ENCODE data around the gene CARD10. TPM values are rescaled to one million over a fixed set of nuclear protein-coding genes. Genes with fewer than 3 reads are reported as not detected.
"Not testable (repeated sequence)": the region's sequence is repeated elsewhere in the genome, so short reads cannot be mapped to it uniquely, and the experiment has no call there.

CARD10 gene
- total RNA-seq, 5 donors from 2014 or later (not counting 1 experiment from before 2014, with no cell fraction given) = 0.44 to 0.79 (median 0.52) TPM; not detected in 1

- WGBS (ENCODE audit: insufficient coverage) = no CpG with 5 or more reads among the region's 2 CpGs
- Mint-ChIP-seq H3K36me3 (no peaks in the 10 kb centered on the region), H3K4me3 (no peak overlapping the region), H3K9me3 (no peaks in the 10 kb centered on the region), H3K4me1 (peaks cover 8 to 19% (median 19%) of the 10 kb centered on the region in 3 donors), H3K27ac (no peak overlapping the region), H3K27me3 (peaks cover 4 to 20% of the 10 kb centered on the region in 2 donors)
- Histone ChIP-seq H3K4me3 (ENCODE audit: control insufficient read depth in 1 of 2, extremely low read depth in 1 of 2, low read length in 1 of 2) (no peak overlapping the region), H3K36me3 (ENCODE audit: control insufficient read depth in 2 of 2, extremely low read depth in 1 of 2, insufficient read depth in 1 of 2, low read length in 1 of 2) (no peaks in the 10 kb centered on the region), H3K27ac (ENCODE audit: low read length) (no peak overlapping the region), H3K9me3 (no peaks in the 10 kb centered on the region), H3K27me3 (replicated peaks in 1 of 2; ENCODE audit: control insufficient read depth in 2 of 2, extremely low read depth in 1 of 2, insufficient read depth in 2 of 2, low read length in 1 of 2) (peaks cover 0 to 31% of the 10 kb centered on the region in 2 experiments), H3K4me1 (ENCODE audit: control insufficient read depth in 1 of 2, extremely low read depth in 1 of 2, insufficient read depth in 2 of 2, low read length in 2 of 2) (peaks cover 0 to 6% of the 10 kb centered on the region in 2 experiments)
- peak in 3 of 4 experiments; percentile 23 to 47 (median 26) for ATAC-seq (replicated peaks in 1 of 4)
- POLR2A ChIA-PET = no interaction called here
- CTCF ChIA-PET = interaction anchor here in 1 of 2 donors (1.3 kb wide), 1 partner anchor 37 kb away, joined by 4 read pairs; no protein-coding TSS in a partner anchor
- DNase-seq = peak in 1 of 35 experiments; percentile 15
Observed at GRCh38 chr22:37529652-37530345, 10.6 kb upstream of the CARD10 start.

- H3K27ac Mint-ChIP-seq; H3K27ac ChIP-seq (ENCODE audit: low read length); CTCF ChIA-PET; POLR2A ChIA-PET; H3K9me3 ChIP-seq; ATAC-seq (replicated peaks in 1 of 4); H3K4me1 Mint-ChIP-seq; H3K4me1 ChIP-seq (ENCODE audit: control insufficient read depth in 1 of 2, extremely low read depth in 1 of 2, insufficient read depth in 2 of 2, low read length in 2 of 2); H3K9me3 Mint-ChIP-seq; DNase-seq; H3K4me3 ChIP-seq (ENCODE audit: control insufficient read depth in 1 of 2, extremely low read depth in 1 of 2, low read length in 1 of 2); H3K36me3 Mint-ChIP-seq; H3K36me3 ChIP-seq (ENCODE audit: control insufficient read depth in 2 of 2, extremely low read depth in 1 of 2, insufficient read depth in 1 of 2, low read length in 1 of 2); H3K4me3 Mint-ChIP-seq: not testable (repeated sequence)
- peaks cover 0 to 43% of the 10 kb centered on the region in 2 experiments for H3K27me3 ChIP-seq (replicated peaks in 1 of 2; ENCODE audit: control insufficient read depth in 2 of 2, extremely low read depth in 1 of 2, insufficient read depth in 2 of 2, low read length in 1 of 2)
- peaks cover 5 to 27% of the 10 kb centered on the region in 2 donors for H3K27me3 Mint-ChIP-seq
- no CpG with 5 or more reads among the region's 9 CpGs for WGBS (ENCODE audit: insufficient coverage)
Observed at GRCh38 chr22:37527952-37528351, 8.7 kb upstream of the CARD10 start.

GRCh38 chr22:37527081-37527752 lies 8.0 kb upstream of the CARD10 start:
- 80% methylated on average over 1 of the region's 9 CpGs for WGBS (ENCODE audit: insufficient coverage)
- H3K4me3 Mint-ChIP-seq; H3K27ac ChIP-seq (ENCODE audit: low read length); ATAC-seq (replicated peaks in 1 of 4); H3K4me1 Mint-ChIP-seq; POLR2A ChIA-PET; DNase-seq; H3K4me1 ChIP-seq (ENCODE audit: control insufficient read depth in 1 of 2, extremely low read depth in 1 of 2, insufficient read depth in 2 of 2, low read length in 2 of 2); H3K9me3 Mint-ChIP-seq; H3K36me3 ChIP-seq (ENCODE audit: control insufficient read depth in 2 of 2, extremely low read depth in 1 of 2, insufficient read depth in 1 of 2, low read length in 1 of 2); H3K4me3 ChIP-seq (ENCODE audit: control insufficient read depth in 1 of 2, extremely low read depth in 1 of 2, low read length in 1 of 2); H3K36me3 Mint-ChIP-seq; H3K9me3 ChIP-seq; H3K27ac Mint-ChIP-seq: not testable (repeated sequence)
- CTCF ChIA-PET = interaction anchor here in 1 of 2 donors (0.6 kb wide), 1 partner anchor 88 kb away, joined by 6 read pairs; no protein-coding TSS in a partner anchor
- H3K27me3 ChIP-seq (replicated peaks in 1 of 2; ENCODE audit: control insufficient read depth in 2 of 2, extremely low read depth in 1 of 2, insufficient read depth in 2 of 2, low read length in 1 of 2) = peaks cover 0 to 47% of the 10 kb centered on the region in 2 experiments
- peaks cover 12 to 34% of the 10 kb centered on the region in 2 donors for H3K27me3 Mint-ChIP-seq

GRCh38 chr22:37526376-37526775 lies 7.2 kb upstream of the CARD10 start:
- no peak overlapping the region for H3K4me3 ChIP-seq (ENCODE audit: control insufficient read depth in 1 of 2, extremely low read depth in 1 of 2, low read length in 1 of 2)
- POLR2A ChIA-PET = no interaction called here
- H3K4me1 ChIP-seq (ENCODE audit: control insufficient read depth in 1 of 2, extremely low read depth in 1 of 2, insufficient read depth in 2 of 2, low read length in 2 of 2) = peaks cover 0 to 6% of the 10 kb centered on the region in 2 experiments

GRCh38 chr22:37525746-37526350 lies 6.6 kb upstream of the CARD10 start:
- Histone ChIP-seq H3K9me3 (no peaks in the 10 kb centered on the region), H3K27ac (ENCODE audit: low read length) (no peak overlapping the region), H3K27me3 (replicated peaks in 1 of 2; ENCODE audit: control insufficient read depth in 2 of 2, extremely low read depth in 1 of 2, insufficient read depth in 2 of 2, low read length in 1 of 2) (peaks cover 0 to 61% of the 10 kb centered on the region in 2 experiments), H3K4me3 (ENCODE audit: control insufficient read depth in 1 of 2, extremely low read depth in 1 of 2, low read length in 1 of 2) (no peak overlapping the region), H3K36me3 (ENCODE audit: control insufficient read depth in 2 of 2, extremely low read depth in 1 of 2, insufficient read depth in 1 of 2, low read length in 1 of 2) (no peaks in the 10 kb centered on the region), H3K4me1 (ENCODE audit: control insufficient read depth in 1 of 2, extremely low read depth in 1 of 2, insufficient read depth in 2 of 2, low read length in 2 of 2) (peaks cover 0 to 6% of the 10 kb centered on the region in 2 experiments)
- H3K4me3 Mint-ChIP-seq = no peak overlapping the region
- ChIA-PET POLR2A (no interaction called here), CTCF (no interaction called here)
- no peaks in the 10 kb centered on the region for H3K36me3 Mint-ChIP-seq
- ATAC-seq (replicated peaks in 1 of 4) = no peak
- peak overlapping the region in 1 of 2 donors; percentile 4 for H3K27ac Mint-ChIP-seq
- no peaks in the 10 kb centered on the region for H3K9me3 Mint-ChIP-seq
- no peak for DNase-seq
- H3K4me1 Mint-ChIP-seq = peaks cover 7 to 8% (median 7%) of the 10 kb centered on the region in 3 donors
- WGBS (ENCODE audit: insufficient coverage) = 53% methylated on average over 3 of the region's 7 CpGs
- peaks cover 19 to 42% of the 10 kb centered on the region in 2 donors for H3K27me3 Mint-ChIP-seq

More at GRCh38 chr22:37526376-37526775, 7.2 kb upstream of the CARD10 start:
- H3K36me3 Mint-ChIP-seq = no peaks in the 10 kb centered on the region
- Histone ChIP-seq H3K27me3 (replicated peaks in 1 of 2; ENCODE audit: control insufficient read depth in 2 of 2, extremely low read depth in 1 of 2, insufficient read depth in 2 of 2, low read length in 1 of 2) (peaks cover 0 to 56% of the 10 kb centered on the region in 2 experiments), H3K36me3 (ENCODE audit: control insufficient read depth in 2 of 2, extremely low read depth in 1 of 2, insufficient read depth in 1 of 2, low read length in 1 of 2) (no peaks in the 10 kb centered on the region), H3K27ac (ENCODE audit: low read length) (no peak overlapping the region), H3K9me3 (no peaks in the 10 kb centered on the region)
- no peak overlapping the region for H3K4me3 Mint-ChIP-seq
- H3K9me3 Mint-ChIP-seq = no peaks in the 10 kb centered on the region
- no peak overlapping the region for H3K27ac Mint-ChIP-seq
- no peak for ATAC-seq (replicated peaks in 1 of 4)
- WGBS (ENCODE audit: insufficient coverage) = 91% methylated on average over 7 of the region's 12 CpGs
- CTCF ChIA-PET = no interaction called here
- peaks cover 7 to 8% (median 7%) of the 10 kb centered on the region in 3 donors for H3K4me1 Mint-ChIP-seq
- H3K27me3 Mint-ChIP-seq = peaks cover 15 to 41% of the 10 kb centered on the region in 2 donors
- DNase-seq = no peak

GRCh38 chr22:37525073-37525745 lies 6.0 kb upstream of the CARD10 start:
- no peaks in the 10 kb centered on the region for H3K9me3 ChIP-seq
- Mint-ChIP-seq H3K27me3 (peaks cover 22 to 46% of the 10 kb centered on the region in 2 donors), H3K4me3 (no peak overlapping the region), H3K4me1 (peaks cover 7 to 9% (median 8%) of the 10 kb centered on the region in 3 donors), H3K36me3 (no peaks in the 10 kb centered on the region), H3K27ac (no peak overlapping the region), H3K9me3 (no peaks in the 10 kb centered on the region)
- ChIA-PET CTCF (no interaction called here), POLR2A (no interaction called here)
- H3K4me1 ChIP-seq (ENCODE audit: control insufficient read depth in 1 of 2, extremely low read depth in 1 of 2, insufficient read depth in 2 of 2, low read length in 2 of 2) = peaks cover 0 to 6% of the 10 kb centered on the region in 2 experiments
- H3K36me3 ChIP-seq (ENCODE audit: control insufficient read depth in 2 of 2, extremely low read depth in 1 of 2, insufficient read depth in 1 of 2, low read length in 1 of 2) = no peaks in the 10 kb centered on the region
- no peak for DNase-seq
- H3K27ac ChIP-seq (ENCODE audit: low read length) = no peak overlapping the region
- H3K27me3 ChIP-seq (replicated peaks in 1 of 2; ENCODE audit: control insufficient read depth in 2 of 2, extremely low read depth in 1 of 2, insufficient read depth in 2 of 2, low read length in 1 of 2) = peaks cover 0 to 67% of the 10 kb centered on the region in 2 experiments
- no peak overlapping the region for H3K4me3 ChIP-seq (ENCODE audit: control insufficient read depth in 1 of 2, extremely low read depth in 1 of 2, low read length in 1 of 2)
- 40% methylated on average over 1 of the region's 10 CpGs for WGBS (ENCODE audit: insufficient coverage)
- no peak for ATAC-seq (replicated peaks in 1 of 4)

Data from T-cell (primary cell).